Left cardiac atrium (tissue), 4 donors: ENCODE results near the gene S1PR3. TPM values are rescaled to one million over a fixed set of nuclear protein-coding genes. Genes with fewer than 3 reads are reported as not detected.

Experiments used
- ATAC-seq, 2 donors: fragments of 200-7000 bp; cut with Tn5 transposase; one replicate each; pipeline ENCODE4 v1.9.1; 2020; ENCODE audit warnings: mild to moderate bottlenecking in 2 of 2, moderate library complexity in 2 of 2
- DNase-seq: peaks from one replicate; pipeline ENCODE4 v3.0.0-alpha.2; 2020
- intact Hi-C, 2 donors: fragments of 100-400 bp; cut with DNase I; formaldehyde crosslinking; loops; one replicate each; pipeline versions ENCODE4 v1.14.1 to v1.15.1; 2022 to 2023
- total RNA-seq, 2 donors: library from RNA; stranded (reverse); fragmentation: NEBNext Ultra II Directional; extraction: Animal tissue kit (Norgen Biotek cat#: 25700); gene quantifications; one replicate each; pipeline ENCODE4 v1.2.1, GENCODE V29; 2021
- donor health status: DM: no; HTN: yes; CAD: no.
- donor health status: DM: no; HTN: yes; CAD: no; lungs with severe emphysema.
- donor health status: DM: yes; HTN: yes; CAD: no.
- donor health status: Dilated cardiomyopathy.

The S1PR3 gene
- total RNA-seq, 2 donors from 2014 or later = 24.4 to 25.3 TPM

- DNase-seq (peak; percentile 52), ATAC-seq (peak; percentile 39 to 81)
- intact Hi-C loops = no loop called here
Observed at GRCh38 chr9:89021154-89021803, 30.0 kb downstream of the S1PR3 start.

- peak; percentile 75 to 76 for ATAC-seq
Observed at GRCh38 chr9:89022001-89022759, 30.9 kb downstream of the S1PR3 start.

GRCh38 chr9:89022902-89023301, 31.6 kb downstream of the S1PR3 start:
- ATAC-seq (peak; percentile 53 to 89), DNase-seq (peak; percentile 49)
- intact Hi-C loops = no loop called here

More at GRCh38 chr9:89022001-89022759, 30.9 kb downstream of the S1PR3 start:
- DNase-seq = no peak
- intact Hi-C loops = no loop called here

- intact Hi-C loops = no loop called here
Observed at GRCh38 chr9:89023740-89024139, 32.5 kb downstream of the S1PR3 start.

GRCh38 chr9:89024727-89025126, 33.5 kb downstream of the S1PR3 start:
- ATAC-seq (no peak), DNase-seq (no peak)
- intact Hi-C loops = no loop called here

More at GRCh38 chr9:89023740-89024139, 32.5 kb downstream of the S1PR3 start:
- ATAC-seq = no peak
- DNase-seq = no peak

- ATAC-seq = no peak
- intact Hi-C loops = no loop called here
- no peak for DNase-seq
Observed at GRCh38 chr9:89025553-89025952, 34.3 kb downstream of the S1PR3 start.

- ATAC-seq (no peak), DNase-seq (no peak)
- intact Hi-C loops = no loop called here
Observed at GRCh38 chr9:89026876-89027275, 35.6 kb downstream of the S1PR3 start.

- ATAC-seq (no peak), DNase-seq (no peak)
- intact Hi-C loops = loop anchor here in 1 of 2 donors (10.0 kb wide), 1 partner anchor 255 kb away; no protein-coding TSS in a partner anchor
Observed at GRCh38 chr9:89029788-89030187, 38.5 kb downstream of the S1PR3 start.

GRCh38 chr9:89032173-89032572, 40.9 kb downstream of the S1PR3 start:
- DNase-seq (no peak), ATAC-seq (no peak)
- intact Hi-C loops = loop anchor here in 1 of 2 donors (10.0 kb wide), 1 partner anchor 253 kb away; no protein-coding TSS in a partner anchor

- ATAC-seq (no peak), DNase-seq (no peak)
- intact Hi-C loops = loop anchor here in 1 of 2 donors (10.0 kb wide), 1 partner anchor 252 kb away; no protein-coding TSS in a partner anchor
Observed at GRCh38 chr9:89032661-89033060, 41.4 kb downstream of the S1PR3 start.

GRCh38 chr9:89036383-89036782, 45.1 kb downstream of the S1PR3 start:
- intact Hi-C loops = loop anchor here in 1 of 2 donors (10.0 kb wide), 1 partner anchor 248 kb away; no protein-coding TSS in a partner anchor
- no peak for DNase-seq
- no peak for ATAC-seq

GRCh38 chr9:89036891-89037290, 45.6 kb downstream of the S1PR3 start:
- ATAC-seq = peak in 1 of 2 donors; percentile 6

GRCh38 chr9:89037346-89037745, 46.1 kb downstream of the S1PR3 start:
- intact Hi-C loops = loop anchor here in 1 of 2 donors (10.0 kb wide), 1 partner anchor 247 kb away; no protein-coding TSS in a partner anchor
- ATAC-seq (peak in 1 of 2 donors; percentile 80), DNase-seq (no peak)

More at GRCh38 chr9:89036891-89037290, 45.6 kb downstream of the S1PR3 start:
- no peak for DNase-seq
- intact Hi-C loops = loop anchor here in 1 of 2 donors (10.0 kb wide), 1 partner anchor 248 kb away; no protein-coding TSS in a partner anchor

GRCh38 chr9:89037891-89038290, 46.6 kb downstream of the S1PR3 start:
- intact Hi-C loops = loop anchor here in 1 of 2 donors (10.0 kb wide), 1 partner anchor 247 kb away; no protein-coding TSS in a partner anchor
- ATAC-seq (no peak), DNase-seq (no peak)

- DNase-seq = peak; percentile 47
- intact Hi-C loops = loop anchor here in 1 of 2 donors (10.0 kb wide), 1 partner anchor 246 kb away; no protein-coding TSS in a partner anchor
Observed at GRCh38 chr9:89038382-89039103, 47.3 kb downstream of the S1PR3 start.

GRCh38 chr9:89039104-89039465, 47.8 kb downstream of the S1PR3 start:
- intact Hi-C loops = loop anchor here in 1 of 2 donors (10.0 kb wide), 1 partner anchor 246 kb away; no protein-coding TSS in a partner anchor
- no peak for DNase-seq
- ATAC-seq = no peak

More at GRCh38 chr9:89038382-89039103, 47.3 kb downstream of the S1PR3 start:
- peak; percentile 86 to 93 for ATAC-seq

- ATAC-seq = no peak
- intact Hi-C loops = loop anchor here in 1 of 2 donors (10.0 kb wide), 1 partner anchor 245 kb away; no protein-coding TSS in a partner anchor
- no peak for DNase-seq
Observed at GRCh38 chr9:89039664-89040063, 48.4 kb downstream of the S1PR3 start.

- intact Hi-C loops = no loop called here
- DNase-seq (no peak), ATAC-seq (peak in 1 of 2 donors; percentile 50)
Observed at GRCh38 chr9:89042984-89043383, 51.7 kb downstream of the S1PR3 start.

GRCh38 chr9:89044104-89044503, 52.8 kb downstream of the S1PR3 start:
- DNase-seq (no peak), ATAC-seq (no peak)
- intact Hi-C loops = no loop called here
